GM12878 (cell line): ENCODE measurements around the gene NUP93. TPM values are rescaled to one million over a fixed set of nuclear protein-coding genes. Genes with fewer than 3 reads are reported as not detected.

Experiments
- ATAC-seq: fragments of 200-7000 bp; cut with Tn5 transposase; 3 replicates; pipeline ENCODE4 v1.9.1; 2020; ENCODE audit warnings: mild to moderate bottlenecking, moderate library complexity
- BruUV-seq: library from RNA; stranded (reverse); fragments of 400-500 nt; replicated peaks from 2 replicates; lab custom pipeline; 2021; lab: Mats Ljungman, UMichigan
- CTCF ChIA-PET: fragments of 300-600 bp; sonication (Branson Sonifier 250); formaldehyde crosslinking; extraction: SDS; loops from one replicate; lab custom pipeline; 2021; ENCODE audit warnings: inconsistent platforms; lab: Yijun Ruan, JAX
- POLR2A ChIA-PET: fragments of 350-600 bp; formaldehyde crosslinking; extraction: SDS; loops from one replicate; lab custom pipeline; 2021; ENCODE audit warnings: inconsistent platforms; lab: Charles Lee
- RAD21 ChIA-PET: fragments of 300-600 bp; sonication (Branson Sonifier 250); formaldehyde crosslinking; loops from one replicate; lab custom pipeline; 2023; ENCODE audit warnings: antibody characterized with exemption; ENCODE audit not compliant: unreplicated experiment; lab: Charles Lee
- SMC1A ChIA-PET: fragments of 300-600 bp; sonication (Branson Sonifier 250); formaldehyde crosslinking; loops from one replicate; lab custom pipeline; 2023; ENCODE audit not compliant: unreplicated experiment, uncharacterized antibody; lab: Charles Lee
- DNase-seq: peaks from one replicate; pipeline ENCODE4 v3.0.0-alpha.2; 2011; ENCODE audit warnings: low read depth, low spot score
- FAIRE-seq: peaks from 3 replicates; lab custom pipeline; 2011; peaks lifted over from hg19 to GRCh38; lab: Jason Lieb, UNC
- H2AFZ ChIP-seq: 2 replicates; pipeline ENCODE4 v1.6.0; 2011; ENCODE audit warnings: low read depth, low read length, control low read depth; ENCODE audit not compliant: control insufficient read depth
- H3K27ac ChIP-seq: 2 replicates; pipeline ENCODE4 v1.5.1; 2011; ENCODE audit warnings: control low read depth; ENCODE audit not compliant: control insufficient read depth, insufficient read depth
- H3K27me3 ChIP-seq, 2 experiments: replicated peaks in 1 of 2; 2 replicates each; pipeline versions ENCODE4 v1.6.0 to v1.6.1; 2011; ENCODE audit warnings: low read length in 1 of 2; ENCODE audit not compliant: control insufficient read depth in 2 of 2, insufficient read depth in 2 of 2
- H3K36me3 ChIP-seq, 2 experiments: 2 replicates each; pipeline ENCODE4 v1.5.1; 2011; ENCODE audit warnings: low read length in 1 of 2; ENCODE audit not compliant: control insufficient read depth in 2 of 2, insufficient read depth in 2 of 2
- H3K4me1 ChIP-seq: 2 replicates; pipeline ENCODE4 v1.6.1; 2011; ENCODE audit warnings: mild to moderate bottlenecking, low read length, moderate library complexity, mixed read lengths; ENCODE audit not compliant: control insufficient read depth, insufficient read depth
- H3K4me2 ChIP-seq: 2 replicates; pipeline ENCODE4 v1.6.0; 2011; ENCODE audit warnings: control low read depth; ENCODE audit not compliant: control insufficient read depth, insufficient read depth
- H3K4me3 ChIP-seq: fragments of 200-600 bp; sonication (generic); 2 replicates; pipeline ENCODE4 v1.5.1; 2016
- H3K79me2 ChIP-seq: 2 replicates; pipeline ENCODE4 v1.6.0; 2011; ENCODE audit warnings: low read length; ENCODE audit not compliant: control insufficient read depth, insufficient read depth
- H3K9ac ChIP-seq: 2 replicates; pipeline ENCODE4 v1.8.0; 2011; ENCODE audit warnings: low read length, control low read depth, mixed read lengths; ENCODE audit not compliant: control insufficient read depth, insufficient read depth
- H3K9me3 ChIP-seq: replicated peaks from 3 replicates; pipeline ENCODE4 v1.5.1; 2011; ENCODE audit warnings: mild to moderate bottlenecking, low read length; ENCODE audit not compliant: control insufficient read depth, insufficient read depth
- H4K20me1 ChIP-seq: 2 replicates; pipeline ENCODE4 v1.6.0; 2011; ENCODE audit not compliant: control insufficient read depth, insufficient read depth
- CBX3 ChIP-seq: fragments of 200-600 bp; sonication (generic); IDR thresholded peaks from 2 replicates; pipeline ENCODE4 v1.6.1; 2016; ENCODE audit warnings: low read depth, borderline replicate concordance
- CHD2 ChIP-seq: IDR thresholded peaks from 2 replicates; pipeline ENCODE4 v1.6.1; 2011; ENCODE audit warnings: low read depth, low read length, improper control_type of control experiment, borderline replicate concordance
- CTCF ChIP-seq, 3 experiments: IDR thresholded peaks in 2 of 3; conservative IDR thresholded peaks in 1 of 3; 2 replicates each; pipeline ENCODE4 v1.5.1; 2011; ENCODE audit warnings: low read depth in 3 of 3, low read length in 3 of 3, mild to moderate bottlenecking in 3 of 3, control low read depth in 2 of 3, moderate library complexity in 2 of 3, inconsistent platforms in 1 of 3, mixed read lengths in 1 of 3; ENCODE audit not compliant: control insufficient read depth in 2 of 3, insufficient read depth in 1 of 3; ENCODE audit errors: extremely low read depth in 1 of 3
- CUX1 ChIP-seq: IDR thresholded peaks from 2 replicates; pipeline ENCODE4 v1.6.1; 2012; ENCODE audit warnings: improper control_type of control experiment, low read depth, low read length; ENCODE audit not compliant: insufficient replicate concordance
- NR2F1 ChIP-seq: fragments of 450-650 bp; conservative IDR thresholded peaks from 2 replicates; pipeline ENCODE4 v1.6.1; 2017; ENCODE audit warnings: mild to moderate bottlenecking
- NRF1 ChIP-seq: conservative IDR thresholded peaks from 2 replicates; pipeline ENCODE4 v1.6.1; 2011; ENCODE audit warnings: mild to moderate bottlenecking, low read depth, low read length, improper control_type of control experiment
- RAD21 ChIP-seq: IDR thresholded peaks from 2 replicates; pipeline ENCODE4 v1.6.1; 2011; ENCODE audit warnings: mild to moderate bottlenecking, low read depth, low read length, moderate library complexity; ENCODE audit not compliant: insufficient read depth
- RUNX3 ChIP-seq: IDR thresholded peaks from 2 replicates; pipeline ENCODE4 v1.6.1; 2012; ENCODE audit warnings: low read length, inconsistent platforms
- SIN3A ChIP-seq: IDR thresholded peaks from 2 replicates; pipeline ENCODE4 v1.6.1; 2012; ENCODE audit warnings: low read depth, low read length, improper control_type of control experiment
- SIX5 ChIP-seq: IDR thresholded peaks from 2 replicates; pipeline ENCODE4 v1.6.1; 2011; ENCODE audit warnings: mild to moderate bottlenecking, low read depth, low read length, moderate library complexity; ENCODE audit not compliant: severe bottlenecking
- SMC3 ChIP-seq: IDR thresholded peaks from 2 replicates; pipeline ENCODE4 v1.6.1; 2011; ENCODE audit warnings: low read length, improper control_type of control experiment, borderline replicate concordance
- SUZ12 ChIP-seq: fragments of 200-600 bp; sonication (generic); IDR thresholded peaks from one replicate; pipeline ENCODE4 v1.6.1; 2018; ENCODE audit warnings: antibody characterized with exemption, mild to moderate bottlenecking; ENCODE audit not compliant: unreplicated experiment
- YY1 ChIP-seq: IDR thresholded peaks from 2 replicates; pipeline ENCODE4 v1.6.1; 2011; ENCODE audit warnings: low read depth, mild to moderate bottlenecking, low read length
- WGBS: methylation state at CpG from one replicate; pipeline ENCODE4 v1.1.6; 2016; ENCODE audit warnings: low lambda C conversion rate; ENCODE audit not compliant: insufficient replicate concordance, insufficient coverage; ENCODE audit errors: missing lambda C conversion rate; 5-methylcytosine and 5-hydroxymethylcytosine counted together
- in situ Hi-C: fragments of 300-500 bp; cut with MboI; formaldehyde crosslinking; loops from 9 replicates; pipeline ENCODE4 v1.14.3; 2018; ENCODE audit warnings: mixed read lengths
- intact Hi-C: fragments of 100-400 bp; cut with micrococcal nuclease; formaldehyde crosslinking; loops from one replicate; pipeline ENCODE4 v1.14.2; 2022; ENCODE audit not compliant: unreplicated experiment
- polyA plus RNA-seq, 11 experiments: library from polyadenylated mRNA; depleted of rRNA in 4 of 11; unstranded in 6 of 11; stranded (reverse) in 5 of 11; fragments of >200 nt; fragmentation: Nextera tagmentation in 4 of 11; fragmentation: Illumina TruSeq in 1 of 11; extraction: Ambion mirVana in 4 of 11; extraction: Trizol in 1 of 11; gene quantifications; 1 replicate in 1 of 11; 2 replicates in 10 of 11; pipeline versions ENCODE4 v1.2.1 to v1.2.3, GENCODE V29; 2011 to 2016; ENCODE audit warnings: inconsistent platforms in 2 of 11, missing spikeins in 2 of 11, low read depth in 1 of 11
- total RNA-seq, 4 experiments: library from RNA; depleted of rRNA in 3 of 4; stranded (reverse); fragments of >200 nt in 3 of 4; fragmentation: Illumina TruSeq in 1 of 4; extraction: Trizol in 1 of 4; gene quantifications; 2 replicates each; pipeline versions ENCODE4 v1.2.1 to v1.2.3, GENCODE V29; 2013 to 2021

Gene NUP93
- total and polyA plus RNA-seq, 10 of the 15 experiments (the other 5 are each of a cell fraction or from before 2014, with no cell fraction given) = 82.2 to 175 (median 101) TPM

- Histone ChIP-seq H3K79me2 (no peaks in the 10 kb centered on the region), H3K4me3 (no peak overlapping the region), H3K27ac (no peak overlapping the region), H4K20me1 (no peaks in the 10 kb centered on the region), H3K9ac (no peak overlapping the region), H3K4me2 (no peak overlapping the region), H3K4me1 (peaks cover 35% of the 10 kb centered on the region), H3K36me3 (no peaks in the 10 kb centered on the region), H2AFZ (no peak overlapping the region), H3K27me3 (no peaks in the 10 kb centered on the region), H3K9me3 (no peaks in the 10 kb centered on the region)
- ChIA-PET SMC1A (interaction anchor here (0.7 to 6.0 kb wide), 17 partner anchors 43 to 114 kb away, joined by 3 to 86 read pairs (median 4); partner anchors contain the start of gene CETP), POLR2A (interaction anchor here (0.7 to 3.6 kb wide), 9 partner anchors 50 to 185 kb away, joined by 3 to 11 read pairs (median 4); partner anchors contain the start of gene HERPUD1), CTCF (interaction anchor here (0.6 to 11.7 kb wide), 36 partner anchors 8 to 293 kb away, joined by 3 to 247 read pairs (median 5); partner anchors contain the start of genes CETP, HERPUD1 and NUP93), RAD21 (interaction anchor here (0.8 to 9.7 kb wide), 16 partner anchors 46 to 179 kb away, joined by 3 to 126 read pairs (median 5); no protein-coding TSS in a partner anchor)
- ATAC-seq (peak; percentile 27), DNase-seq (no peak), FAIRE-seq (peak; percentile 35)
- BruUV-seq = no TSS peak
- in situ Hi-C loops (loop anchor here (5.0 kb wide), 2 partner anchors 85 to 175 kb away; no protein-coding TSS in a partner anchor), intact Hi-C loops (loop anchor here (1.0 to 5.0 kb wide), 3 partner anchors 65 to 84 kb away; partner anchors contain the start of gene HERPUD1)
- 46% methylated on average over 23 of the region's 23 CpGs for WGBS
- TF ChIP-seq SIX5 = no peak
- no peak for TF ChIP-seq CHD2
- peak; percentile 91; the same call in 1 of the 2 replicates for TF ChIP-seq SMC3
- TF ChIP-seq RAD21 = peak; percentile 88
- no peak for TF ChIP-seq SUZ12
- TF ChIP-seq YY1 = peak; percentile 20; the same call in 1 of the 2 replicates
- TF ChIP-seq NRF1 = no peak
- TF ChIP-seq CTCF (IDR thresholded peaks at IDR 0.05 in 2 of 3, conservative IDR thresholded peaks at IDR 0.05 in 1 of 3; ENCODE audit: control insufficient read depth in 2 of 3, extremely low read depth in 1 of 3, insufficient read depth in 1 of 3, low read depth in 3 of 3, low read length in 3 of 3) = peak; percentile 65 to 75 (median 65)
- TF ChIP-seq NR2F1 = no peak
- no peak for TF ChIP-seq CBX3
- 0 out of 2 replicates have a peak, but pooled peaks have one; percentile 15 for TF ChIP-seq RUNX3
- TF ChIP-seq SIN3A = no peak
- peak; percentile 64 for TF ChIP-seq CUX1
Measured at GRCh38 chr16:56866955-56867830, 137.3 kb downstream of the NUP93 start.
